Activated naive CD4-positive, alpha-beta T cell treated with anti-CD3 and anti-CD28 coated beads, Interleukin-2, amount 50 U/mL, for 72 hours (primary cell): ENCODE measurements around the gene GBGT1. TPM values are rescaled to one million over a fixed set of nuclear protein-coding genes. Genes with fewer than 3 reads are reported as not detected.

ENCODE experiments used
- ATAC-seq, 2 donors: fragments of 150-1000 bp; cut with Tn5 transposase; 2 replicates each; pipeline ENCODE4 v1.10.0; 2021; ENCODE audit warnings: mild to moderate bottlenecking in 2 of 2, moderate library complexity in 2 of 2
- DNase-seq, 2 donors: peaks; one replicate each; pipeline ENCODE4 v3.0.0; 2021 to 2022; ENCODE audit warnings: low spot score in 2 of 2
- H3K27ac Mint-ChIP-seq, 2 donors: one replicate each; pipeline ENCODE4 v1.8.0; 2022; ENCODE audit warnings: mild to moderate bottlenecking in 2 of 2, mixed read lengths in 2 of 2
- H3K36me3 Mint-ChIP-seq, 2 donors: one replicate each; pipeline ENCODE4 v1.8.0; 2022; ENCODE audit warnings: mixed read lengths in 2 of 2
- H3K9me3 Mint-ChIP-seq, 2 donors: one replicate each; pipeline ENCODE4 v1.8.0; 2022; ENCODE audit warnings: mixed read lengths in 2 of 2
- total RNA-seq, 2 donors: library from RNA; stranded (reverse); gene quantifications; one replicate each; pipeline ENCODE4 v1.2.3, GENCODE V29; 2022

The GBGT1 gene
- total RNA-seq, 2 donors from 2014 or later = 3.1 to 7.3 TPM

- peak overlapping the region; percentile 81 to 91 for H3K27ac Mint-ChIP-seq
- ATAC-seq = no peak
- H3K36me3 Mint-ChIP-seq = no peaks in the 10 kb centered on the region
- DNase-seq = no peak
- H3K9me3 Mint-ChIP-seq = no peaks in the 10 kb centered on the region
Observed at GRCh38 chr9:133126697-133127339, 36.9 kb downstream of the GBGT1 start.

GRCh38 chr9:133125941-133126696 lies 37.6 kb downstream of the GBGT1 start:
- Mint-ChIP-seq H3K27ac (peak overlapping the region; percentile 81 to 91), H3K9me3 (no peaks in the 10 kb centered on the region), H3K36me3 (no peaks in the 10 kb centered on the region)
- ATAC-seq (peak in 1 of 2 donors; percentile 21), DNase-seq (no peak)

DNA sequence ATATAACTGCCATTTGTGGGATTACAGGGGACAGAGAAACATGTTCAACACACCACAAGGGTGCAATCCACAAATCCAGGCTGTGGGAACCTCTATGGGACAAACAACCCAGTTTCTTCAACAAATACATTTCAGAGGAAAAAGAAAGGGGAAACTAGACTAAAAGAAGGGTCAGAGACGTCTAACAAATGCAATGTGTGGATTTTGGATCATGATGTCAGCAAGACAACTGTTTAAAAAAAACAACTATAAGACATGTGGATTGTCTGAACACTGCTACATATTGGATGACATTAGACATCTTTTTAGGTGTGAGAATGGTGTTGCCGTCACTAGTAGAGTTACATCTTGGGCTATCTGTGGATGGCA lies 38.8 kb downstream of the GBGT1 start:
- H3K27ac Mint-ChIP-seq = peak overlapping the region; percentile 21 to 30
- H3K36me3 Mint-ChIP-seq = no peaks in the 10 kb centered on the region
- ATAC-seq = no peak
- DNase-seq = no peak
- H3K9me3 Mint-ChIP-seq = no peaks in the 10 kb centered on the region

- H3K9me3 Mint-ChIP-seq = no peaks in the 10 kb centered on the region
- ATAC-seq = no peak
Observed at GRCh38 chr9:133124123-133124906, 39.4 kb downstream of the GBGT1 start.

GRCh38 chr9:133122935-133123611 lies 40.6 kb downstream of the GBGT1 start:
- H3K27ac Mint-ChIP-seq = peak overlapping the region in 1 of 2 donors; percentile 84
- no peaks in the 10 kb centered on the region for H3K9me3 Mint-ChIP-seq
- no peak for DNase-seq
- ATAC-seq = no peak
- H3K36me3 Mint-ChIP-seq = no peaks in the 10 kb centered on the region

More at GRCh38 chr9:133124123-133124906, 39.4 kb downstream of the GBGT1 start:
- no peak for DNase-seq
- H3K27ac Mint-ChIP-seq = peak overlapping the region in 1 of 2 donors; percentile 21
- no peaks in the 10 kb centered on the region for H3K36me3 Mint-ChIP-seq

- no peaks in the 10 kb centered on the region for H3K36me3 Mint-ChIP-seq
- ATAC-seq = no peak
- DNase-seq = no peak
- H3K27ac Mint-ChIP-seq = peak overlapping the region in 1 of 2 donors; percentile 84
- H3K9me3 Mint-ChIP-seq = no peaks in the 10 kb centered on the region
Observed at GRCh38 chr9:133122605-133122934, 41.1 kb downstream of the GBGT1 start.

DNA sequence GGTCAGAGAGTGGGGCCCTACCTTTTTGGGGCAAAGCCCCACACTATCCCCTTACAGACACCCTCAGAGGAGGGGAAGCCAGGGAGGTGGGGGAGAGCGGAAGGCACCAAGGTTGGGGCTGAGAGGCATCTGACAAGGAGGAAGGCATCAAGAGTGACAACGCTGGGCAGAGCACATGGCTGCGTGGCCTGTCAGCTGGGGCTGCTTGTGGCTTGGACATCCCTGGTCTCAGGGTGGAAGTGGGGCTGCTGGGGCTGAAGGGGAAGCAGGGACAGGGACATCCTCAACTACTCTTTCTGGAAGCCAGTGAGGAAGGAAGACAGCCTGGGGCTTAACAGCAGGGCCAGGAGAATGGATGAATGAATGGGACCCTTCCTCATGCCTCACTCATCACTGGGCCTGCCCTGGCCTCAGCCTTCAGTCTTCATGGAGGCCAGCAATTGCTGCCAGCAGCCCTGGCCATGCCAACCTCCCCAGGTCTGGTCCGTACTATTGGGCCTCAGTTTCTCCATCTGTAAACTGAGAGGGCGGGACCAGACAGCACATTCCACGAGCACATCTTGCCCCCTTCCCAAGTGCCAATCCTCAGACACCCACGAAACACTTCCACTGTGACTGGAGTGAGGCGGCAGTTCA lies 41.7 kb downstream of the GBGT1 start:
- no peak for ATAC-seq
- no peaks in the 10 kb centered on the region for H3K9me3 Mint-ChIP-seq

DNA sequence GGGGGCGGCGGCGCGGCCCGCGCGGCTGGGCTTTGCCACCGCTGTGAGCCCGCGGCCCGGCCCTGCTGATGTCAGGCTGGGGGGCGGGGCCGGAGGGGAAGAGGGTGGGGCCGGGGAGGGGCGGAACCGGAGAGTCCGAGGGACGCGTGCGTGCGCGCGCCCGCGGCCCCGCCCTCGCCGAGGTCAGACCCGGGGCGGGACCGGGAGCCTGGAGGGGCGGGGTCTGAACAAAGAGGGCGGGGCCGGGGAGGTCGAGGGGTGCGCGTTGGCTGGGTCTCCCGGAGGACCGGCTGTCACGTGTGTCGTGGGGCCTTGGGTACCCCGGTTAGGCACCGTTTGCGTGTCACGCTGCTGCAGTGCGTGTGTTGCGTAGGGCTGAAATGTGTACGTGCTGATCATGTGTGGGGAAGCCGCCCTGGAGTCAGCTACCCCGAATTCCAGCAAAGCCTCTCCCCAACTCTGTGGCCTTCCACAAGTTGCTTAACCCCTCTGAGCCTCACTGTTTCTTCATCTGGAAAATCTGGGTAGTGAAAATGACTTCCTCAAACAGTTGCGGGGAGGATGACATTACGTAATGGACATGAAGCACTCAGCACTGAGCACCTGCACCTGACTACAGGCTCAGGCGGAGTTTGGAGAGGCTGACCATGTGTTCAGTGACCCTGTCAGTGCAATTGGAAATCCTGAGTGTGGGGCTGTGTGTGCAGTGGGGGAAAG lies 42.4 kb downstream of the GBGT1 start, which contains the start of gene RALGDS:
Gene RALGDS, minus strand, starts transcription at position 43 of the 717 bp plus-strand sequence. CDS start 86 bp downstream, outside the sequence.
- Mint-ChIP-seq H3K36me3 (no peaks in the 10 kb centered on the region), H3K27ac (peak within 1 kb of the TSS; percentile 82 to 97), H3K9me3 (no peaks in the 10 kb centered on the region)
- DNase-seq (peak; percentile 87 to 91), ATAC-seq (peak; percentile 83 to 86)

More for the DNA sequence above, 41.7 kb downstream of the GBGT1 start:
- DNase-seq = no peak
- H3K27ac Mint-ChIP-seq = peak overlapping the region; percentile 82 to 97
- H3K36me3 Mint-ChIP-seq = no peaks in the 10 kb centered on the region

DNA sequence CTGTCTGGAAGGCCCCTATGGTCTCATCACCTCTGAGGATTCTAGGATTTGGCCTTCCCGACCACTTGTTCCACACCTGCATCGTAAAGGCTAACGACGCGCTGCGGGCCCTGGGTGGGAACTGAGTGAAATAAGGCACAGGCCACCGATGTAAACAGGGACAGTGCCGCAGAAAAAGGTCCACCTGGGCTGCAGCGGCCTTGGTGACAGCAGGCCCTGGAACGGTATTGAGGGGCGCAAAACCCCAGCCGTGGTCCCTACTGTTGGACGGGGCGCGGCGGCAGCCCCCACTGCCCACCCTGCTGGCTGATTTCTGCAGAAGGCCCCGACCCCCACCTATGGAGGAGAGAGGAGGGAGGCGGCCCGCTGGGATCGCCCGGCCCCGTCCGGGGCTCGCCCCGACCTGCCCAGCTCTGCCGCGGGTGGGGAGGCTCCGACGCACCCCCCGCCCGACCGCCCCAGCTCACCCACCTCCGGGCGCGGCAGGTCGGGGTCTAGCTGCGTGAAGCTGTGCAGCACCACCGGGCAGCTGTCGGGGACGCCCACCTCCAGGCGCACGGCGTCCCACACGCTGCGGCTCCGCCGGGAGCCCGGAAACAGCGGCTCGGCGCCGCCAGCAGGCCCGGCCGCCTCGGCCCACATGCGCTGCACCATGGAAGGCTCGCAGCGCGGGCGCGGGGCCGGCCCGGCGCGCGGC lies 43.1 kb downstream of the GBGT1 start:
- Mint-ChIP-seq H3K9me3 (no peaks in the 10 kb centered on the region), H3K27ac (peak overlapping the region; percentile 43 to 86), H3K36me3 (no peaks in the 10 kb centered on the region)
- ATAC-seq (no peak), DNase-seq (no peak)

- H3K36me3 Mint-ChIP-seq = no peaks in the 10 kb centered on the region
- DNase-seq (no peak), ATAC-seq (no peak)
- peak overlapping the region; percentile 43 to 79 for H3K27ac Mint-ChIP-seq
- H3K9me3 Mint-ChIP-seq = no peaks in the 10 kb centered on the region
Observed at GRCh38 chr9:133119846-133120500, 43.7 kb downstream of the GBGT1 start.

- ATAC-seq = no peak
- Mint-ChIP-seq H3K27ac (peak overlapping the region; percentile 29 to 52), H3K36me3 (no peaks in the 10 kb centered on the region), H3K9me3 (no peaks in the 10 kb centered on the region)
- DNase-seq = no peak
Observed at GRCh38 chr9:133119103-133119845, 44.4 kb downstream of the GBGT1 start.

DNA sequence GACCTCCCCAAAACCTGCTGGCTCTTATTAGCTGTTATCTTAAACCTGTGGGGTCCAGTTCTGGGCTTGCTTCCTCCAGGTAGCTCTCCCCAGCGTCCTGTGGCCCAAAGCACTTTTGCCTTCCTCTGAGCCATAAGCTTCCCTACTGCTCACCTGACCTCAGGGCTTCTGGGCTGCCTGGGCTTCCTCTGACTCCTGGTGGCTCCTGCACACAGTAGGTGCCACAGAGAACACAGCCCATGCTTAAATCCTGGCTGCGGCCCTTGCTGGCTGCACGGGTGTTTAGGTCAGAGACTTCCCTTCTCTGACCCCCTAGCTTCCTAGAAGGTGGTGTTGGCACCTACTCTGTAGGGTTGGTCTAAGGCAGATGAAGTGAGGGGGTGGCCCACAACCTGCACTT lies 45.1 kb downstream of the GBGT1 start:
- H3K9me3 Mint-ChIP-seq = no peaks in the 10 kb centered on the region
- peak overlapping the region; percentile 29 to 52 for H3K27ac Mint-ChIP-seq
- no peak for DNase-seq
- no peak for ATAC-seq
- no peaks in the 10 kb centered on the region for H3K36me3 Mint-ChIP-seq

DNA sequence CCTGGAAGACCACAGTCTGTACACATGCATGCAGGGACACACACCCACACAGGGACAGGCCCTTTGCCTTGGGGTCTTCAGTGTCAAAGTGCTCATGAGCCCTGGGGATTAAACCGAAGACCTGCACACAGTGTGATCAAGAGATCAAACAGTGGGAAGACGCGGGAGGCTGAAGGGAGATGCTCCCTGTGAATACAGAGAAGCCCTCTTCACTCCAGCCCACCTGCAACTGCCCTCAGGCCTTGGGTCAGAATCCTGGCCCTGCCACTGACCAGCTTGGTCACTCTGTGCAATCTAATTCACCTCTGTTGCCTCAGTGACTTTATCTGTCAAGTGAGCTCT lies 45.6 kb downstream of the GBGT1 start:
- H3K36me3 Mint-ChIP-seq = no peaks in the 10 kb centered on the region
- H3K9me3 Mint-ChIP-seq = no peaks in the 10 kb centered on the region
- DNase-seq (no peak), ATAC-seq (no peak)
- H3K27ac Mint-ChIP-seq = no peak overlapping the region
